GM12892 (cell line): ENCODE data around the gene NXF3.

Experiments
- POLR2A ChIP-seq: IDR thresholded peaks from 2 replicates; pipeline ENCODE4 v1.6.1; 2011; ENCODE audit warnings: low read depth, low read length, control low read depth
- POLR2AphosphoS5 ChIP-seq: IDR thresholded peaks from 2 replicates; pipeline ENCODE4 v1.6.1; 2011; ENCODE audit warnings: low read depth, low read length, control low read depth
- TAF1 ChIP-seq: IDR thresholded peaks from 2 replicates; pipeline ENCODE4 v1.6.1; 2011; ENCODE audit warnings: low read depth, mild to moderate bottlenecking, control low read depth, low read length, borderline replicate concordance

DNA sequence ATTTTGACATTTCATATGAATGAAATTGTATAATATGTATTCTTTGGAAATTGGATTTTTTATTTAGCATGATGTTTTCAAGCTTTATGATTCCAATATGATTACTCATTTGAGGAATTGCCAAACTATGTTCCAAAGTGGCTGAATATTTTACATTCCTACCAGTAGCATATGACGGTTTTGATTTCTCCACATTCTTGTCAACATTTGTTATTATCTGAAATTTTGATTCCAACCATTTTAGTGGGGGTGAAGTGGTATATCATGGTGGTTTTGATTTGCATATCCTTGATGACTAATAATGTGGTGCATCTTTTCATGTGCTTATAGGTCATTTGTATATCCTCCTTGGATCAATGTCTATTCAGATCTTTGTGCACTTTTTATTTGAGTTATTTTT, 26.3 kb downstream of the NXF3 start:
- TF ChIP-seq POLR2A: no peak
- TF ChIP-seq TAF1: no peak
- TF ChIP-seq POLR2AphosphoS5: no peak
